ENCODE data around the gene RAD23A. TPM values are rescaled to one million over a fixed set of nuclear protein-coding genes. Genes with fewer than 3 reads are reported as not detected.

Gene RAD23A
- total and polyA plus RNA-seq, 9 of the 15 experiments (the other 6 are each of a cell fraction or from before 2014, with no cell fraction given) = 9.5 to 181 (median 101) TPM

DNA sequence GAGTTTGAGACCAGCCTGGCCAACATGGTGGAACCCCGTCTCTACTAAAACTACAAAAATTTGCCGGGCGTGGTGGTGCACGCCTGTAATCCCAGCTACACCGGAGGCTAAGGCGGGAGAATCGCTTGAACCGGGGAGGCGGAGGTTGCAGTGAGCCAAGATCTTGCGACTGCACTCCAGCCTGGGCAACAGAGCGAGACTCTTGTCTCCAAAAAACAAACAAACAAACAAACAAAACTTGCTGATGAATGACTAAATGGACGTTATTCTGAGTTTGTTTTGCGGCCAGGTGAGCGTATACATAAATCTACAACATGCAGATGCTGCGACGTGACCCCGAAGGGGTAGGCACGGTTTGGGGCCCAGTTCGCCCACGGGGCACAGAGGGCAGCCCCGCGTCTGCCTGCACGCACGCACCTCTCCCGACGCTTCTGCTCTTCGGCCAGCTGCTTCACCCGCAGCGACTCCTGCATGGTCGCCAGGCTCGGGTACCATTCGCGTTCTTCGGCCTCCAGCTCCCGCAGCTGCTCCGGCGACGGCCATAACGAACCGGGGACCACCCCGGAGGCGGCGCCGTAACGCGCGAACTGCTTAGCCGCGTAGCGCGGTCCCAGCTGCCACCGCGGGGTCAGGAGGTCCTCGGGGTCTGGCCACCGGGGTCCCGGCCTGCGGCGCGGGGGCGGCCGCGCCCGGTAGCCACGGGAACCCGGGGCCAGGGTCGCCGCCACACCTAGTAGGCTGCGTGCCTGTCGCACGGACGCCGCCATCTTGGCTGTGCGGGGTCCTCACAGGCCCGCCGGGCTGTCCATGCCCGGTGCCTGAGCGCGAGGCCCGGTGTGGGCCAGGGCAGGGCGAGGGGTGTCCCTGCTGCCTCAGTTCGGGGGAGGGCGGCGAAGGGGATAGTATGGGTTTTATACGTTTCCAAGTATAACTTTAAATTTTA lies 11.1 kb downstream of the RAD23A start, which contains the start of gene GADD45GIP1 (continued):
- peak; percentile 69; the same call in 1 of the 2 replicates for TF ChIP-seq VEZF1 (CRISPR knock-in tag; IDR thresholded peaks at IDR 0.05)
- TF ChIP-seq, protein P1, sequence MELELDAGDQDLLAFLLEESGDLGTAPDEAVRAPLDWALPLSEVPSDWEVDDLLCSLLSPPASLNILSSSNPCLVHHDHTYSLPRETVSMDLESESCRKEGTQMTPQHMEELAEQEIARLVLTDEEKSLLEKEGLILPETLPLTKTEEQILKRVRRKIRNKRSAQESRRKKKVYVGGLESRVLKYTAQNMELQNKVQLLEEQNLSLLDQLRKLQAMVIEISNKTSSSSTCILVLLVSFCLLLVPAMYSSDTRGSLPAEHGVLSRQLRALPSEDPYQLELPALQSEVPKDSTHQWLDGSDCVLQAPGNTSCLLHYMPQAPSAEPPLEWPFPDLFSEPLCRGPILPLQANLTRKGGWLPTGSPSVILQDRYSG (tag; conservative IDR thresholded peaks at IDR 0.05; ENCODE audit: low read depth) = no peak
- TF ChIP-seq ZNF217 (CRISPR knock-in tag; IDR thresholded peaks at IDR 0.05) = no peak
- TF ChIP-seq FOXO4 (CRISPR knock-in tag; IDR thresholded peaks at IDR 0.05) = no peak
- TF ChIP-seq STAT5A (IDR thresholded peaks at IDR 0.05; ENCODE audit: borderline replicate concordance, low read length) = no peak
- TF ChIP-seq ZNF274 (IDR thresholded peaks at IDR 0.05; ENCODE audit: borderline replicate concordance, low read depth, low read length) = no peak
- TF ChIP-seq ZNF134 (CRISPR knock-in tag; conservative IDR thresholded peaks at IDR 0.05) = no peak
- TF ChIP-seq U2AF2 (optimal IDR thresholded peaks at IDR 0.05; ENCODE audit: low read depth, low read length) = no peak
- no peak for TF ChIP-seq DNMT1 (IDR thresholded peaks at IDR 0.05)
- no peak for TF ChIP-seq RAD51 (IDR thresholded peaks at IDR 0.05; ENCODE audit: borderline replicate concordance, low read depth)
- no peak for TF ChIP-seq ZNF644 (tag; IDR thresholded peaks at IDR 0.05; ENCODE audit: low read depth)
- TF ChIP-seq TCFL5 (CRISPR knock-in tag; conservative IDR thresholded peaks at IDR 0.05) = no peak
- peak; percentile 75; the same call in 1 of the 2 replicates for TF ChIP-seq HNRNPL (IDR thresholded peaks at IDR 0.05; ENCODE audit: low read depth, low read length)
- no peak for TF ChIP-seq ATF3 (IDR thresholded peaks at IDR 0.05)
- TF ChIP-seq ATF3 (CRISPR knock-in tag; conservative IDR thresholded peaks at IDR 0.05) = no peak
- peak; percentile 92 for TF ChIP-seq TBP (optimal IDR thresholded peaks at IDR 0.05; ENCODE audit: low read depth, low read length)
- TF ChIP-seq CEBPB (tag; IDR thresholded peaks at IDR 0.05) = no peak
- peak; percentile 96 for TF ChIP-seq TAF1 (IDR thresholded peaks at IDR 0.05; ENCODE audit: control insufficient read depth, extremely low read depth, insufficient read depth, low read length, severe bottlenecking)
- no peak for TF ChIP-seq HSF4 (CRISPR knock-in tag; IDR thresholded peaks at IDR 0.05; ENCODE audit: borderline replicate concordance)
- no peak for TF ChIP-seq ZC3H8 (IDR thresholded peaks at IDR 0.05)
- no peak for TF ChIP-seq ZNF75A (CRISPR knock-in tag; IDR thresholded peaks at IDR 0.05)
- no peak for TF ChIP-seq THRAP3 (IDR thresholded peaks at IDR 0.05; ENCODE audit: borderline replicate concordance)
- no peak for TF ChIP-seq NR1H2 (CRISPR knock-in tag; IDR thresholded peaks at IDR 0.05)
- peak; percentile 85 for TF ChIP-seq RB1 (IDR thresholded peaks at IDR 0.05; ENCODE audit: low read depth)

Data from K562 (cell line).